Measurements from ENCODE around the gene PBOV1.

DNA sequence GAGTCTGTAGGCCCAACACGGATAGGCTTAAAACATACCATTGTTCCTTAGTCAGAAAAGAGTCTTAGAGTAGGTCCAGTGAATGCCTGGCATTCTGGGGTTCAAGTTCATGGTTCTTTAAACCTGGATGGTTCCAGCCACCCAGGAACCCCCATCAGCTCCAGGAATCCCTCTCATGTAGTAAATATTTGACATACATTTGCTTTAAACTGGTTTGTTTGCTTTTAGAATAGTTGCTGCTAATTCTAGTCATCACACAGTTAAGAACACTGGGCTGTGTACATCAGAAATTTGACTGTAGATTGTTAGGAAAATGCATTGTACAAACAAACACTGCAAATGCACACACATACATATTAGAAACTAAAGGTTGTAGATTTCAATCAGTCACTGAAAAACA, 30.6 kb upstream of the PBOV1 start:
- TF ChIP-seq, protein P1, sequence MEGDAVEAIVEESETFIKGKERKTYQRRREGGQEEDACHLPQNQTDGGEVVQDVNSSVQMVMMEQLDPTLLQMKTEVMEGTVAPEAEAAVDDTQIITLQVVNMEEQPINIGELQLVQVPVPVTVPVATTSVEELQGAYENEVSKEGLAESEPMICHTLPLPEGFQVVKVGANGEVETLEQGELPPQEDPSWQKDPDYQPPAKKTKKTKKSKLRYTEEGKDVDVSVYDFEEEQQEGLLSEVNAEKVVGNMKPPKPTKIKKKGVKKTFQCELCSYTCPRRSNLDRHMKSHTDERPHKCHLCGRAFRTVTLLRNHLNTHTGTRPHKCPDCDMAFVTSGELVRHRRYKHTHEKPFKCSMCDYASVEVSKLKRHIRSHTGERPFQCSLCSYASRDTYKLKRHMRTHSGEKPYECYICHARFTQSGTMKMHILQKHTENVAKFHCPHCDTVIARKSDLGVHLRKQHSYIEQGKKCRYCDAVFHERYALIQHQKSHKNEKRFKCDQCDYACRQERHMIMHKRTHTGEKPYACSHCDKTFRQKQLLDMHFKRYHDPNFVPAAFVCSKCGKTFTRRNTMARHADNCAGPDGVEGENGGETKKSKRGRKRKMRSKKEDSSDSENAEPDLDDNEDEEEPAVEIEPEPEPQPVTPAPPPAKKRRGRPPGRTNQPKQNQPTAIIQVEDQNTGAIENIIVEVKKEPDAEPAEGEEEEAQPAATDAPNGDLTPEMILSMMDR (conservative IDR thresholded peaks at IDR 0.05; ENCODE audit: low read length) = no peak
- no peak for TF ChIP-seq EZH2phosphoT487 (IDR thresholded peaks at IDR 0.05; ENCODE audit: borderline replicate concordance, low read depth, low read length)

Data from OCI-LY7 (cell line).